LHCN-M2 (cell line): Measurements from ENCODE around the gene PYGO2. TPM values are rescaled to one million over a fixed set of nuclear protein-coding genes. Genes with fewer than 3 reads are reported as not detected.

Experiments
- DNase-seq: peaks from one replicate; pipeline ENCODE4 v3.0.0-alpha.2; 2012; ENCODE audit warnings: low read depth
- total RNA-seq: library from RNA; depleted of rRNA; stranded (reverse); fragments of >200 nt; gene quantifications from 2 replicates; pipeline ENCODE4 v1.2.3, GENCODE V29; 2014; rRNA removed

Gene PYGO2
- total RNA-seq, 1 experiment from 2014 or later: 24.5 TPM

- DNase-seq: no peak
Measured at GRCh38 chr1:154911691-154912550, 49.7 kb downstream of the PYGO2 start.

GRCh38 chr1:154910851-154911250 lies 50.7 kb downstream of the PYGO2 start:
- DNase-seq: no peak

- DNase-seq: no peak
Measured at GRCh38 chr1:154908937-154909336, 52.6 kb downstream of the PYGO2 start.

- peak; percentile 13 for DNase-seq
Measured at GRCh38 chr1:154908129-154908528, 53.5 kb downstream of the PYGO2 start.

Other genes starting within 250 kb of the PYGO2 start
- gene KCNN3, start 91.5 kb downstream of the PYGO2 start, total RNA-seq: 0.38 and 2.8 TPM in 2 replicates
- 8.0 and 9.1 TPM in 2 replicates for gene PMVK, start 25.1 kb downstream of the PYGO2 start, total RNA-seq
- gene PBXIP1, start 5.7 kb downstream of the PYGO2 start, total RNA-seq: 94.5 and 141 TPM in 2 replicates
- gene SHC1, start 9.0 kb upstream of the PYGO2 start, total RNA-seq: 325 and 337 TPM in 2 replicates
- 164 and 175 TPM in 2 replicates for gene CKS1B, start 12.9 kb upstream of the PYGO2 start, total RNA-seq
- gene FLAD1, start 21.6 kb upstream of the PYGO2 start, total RNA-seq: 30.9 and 41.3 TPM in 2 replicates
- gene LENEP, start 31.8 kb upstream of the PYGO2 start, total RNA-seq: not detected in 2 replicates
- gene ZBTB7B, start 41.0 kb upstream of the PYGO2 start, total RNA-seq: 18.9 and 19.5 TPM in 2 replicates
- 0.11 and 0.13 TPM in 2 replicates for gene DCST2, start 72.0 kb upstream of the PYGO2 start, total RNA-seq
- not detected in 2 replicates for gene DCST1, start 72.0 kb upstream of the PYGO2 start, total RNA-seq
- 82.4 and 86.7 TPM in 2 replicates for gene ADAM15, start 89.5 kb upstream of the PYGO2 start, total RNA-seq
- gene EFNA4, start 102.0 kb upstream of the PYGO2 start, total RNA-seq: 8.0 and 8.7 TPM in 2 replicates
- 1.7 and 2.1 TPM in 2 replicates for gene EFNA3, start 117.1 kb upstream of the PYGO2 start, total RNA-seq
- gene EFNA1, start 166.1 kb upstream of the PYGO2 start, total RNA-seq: 0.23 TPM in 1 of 2 replicates, not detected in the other
- gene SLC50A1, start 174.1 kb upstream of the PYGO2 start, total RNA-seq: 24.7 and 31.8 TPM in 2 replicates
- 86.9 and 101 TPM in 2 replicates for gene DPM3, start 178.7 kb upstream of the PYGO2 start, total RNA-seq
- 95.3 and 96.7 TPM in 2 replicates for gene KRTCAP2, start 211.5 kb upstream of the PYGO2 start, total RNA-seq
- 3.1 and 3.3 TPM in 2 replicates for gene TRIM46, start 212.1 kb upstream of the PYGO2 start, total RNA-seq
- 17.4 and 26.4 TPM in 2 replicates for gene THBS3, start 246.1 kb upstream of the PYGO2 start, total RNA-seq
- gene MTX1, start 246.9 kb upstream of the PYGO2 start, total RNA-seq: 47.6 and 49.1 TPM in 2 replicates